NCI-H128 (cell line): ENCODE data around the gene KCNT1.
A peak's percentile ranks its signal among the peaks of the same experiment; 100 is the strongest.
"Not testable (repeated sequence)": the region's sequence is repeated elsewhere in the genome, so short reads cannot be mapped to it uniquely, and the experiment has no call there.

ENCODE experiments used
- DNase-seq: peaks from one replicate; lab custom pipeline; 2025; ENCODE audit not compliant: unreplicated experiment; lab: John Stamatoyannopoulos, UW

The KCNT1 gene

DNA sequence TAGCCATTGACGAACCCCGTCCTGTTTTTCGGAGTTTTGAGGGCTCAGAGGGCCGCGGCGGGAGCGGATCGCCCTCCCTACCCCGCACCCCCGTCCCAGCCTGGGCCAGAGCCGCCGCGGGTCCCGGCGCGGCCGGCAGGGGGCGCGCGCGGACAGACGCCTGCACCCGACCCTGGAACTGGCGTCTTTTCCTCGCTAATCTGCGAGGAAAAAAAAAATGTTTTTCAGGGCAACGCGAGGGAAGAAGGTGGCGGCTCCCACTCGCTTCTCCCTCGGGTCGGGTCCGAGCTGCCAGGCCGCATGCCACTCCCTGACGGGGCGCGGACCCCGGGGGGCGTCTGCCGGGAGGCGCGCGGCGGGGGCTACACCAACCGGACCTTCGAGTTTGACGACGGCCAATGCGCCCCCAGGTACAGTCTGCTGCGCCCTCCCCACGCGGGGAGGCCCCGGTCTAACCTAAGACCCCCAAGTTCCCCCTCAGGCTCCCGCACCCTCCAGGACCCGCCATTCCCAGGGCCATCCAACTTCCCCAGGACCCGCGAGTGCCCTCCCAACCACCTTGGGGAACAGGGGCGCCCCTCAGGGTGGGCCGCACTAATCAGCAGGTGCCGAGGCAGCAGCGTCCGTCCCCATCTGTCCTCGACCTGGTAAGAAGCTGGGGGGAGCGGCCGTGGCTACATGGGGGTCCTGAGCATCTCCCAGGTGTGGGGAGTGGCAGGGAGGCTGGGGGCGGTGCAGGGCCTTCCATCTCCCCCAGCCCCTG is at the start of gene KCNT1:
Gene KCNT1, plus strand, starts transcription at position 227 of the 763 bp plus-strand sequence. Its CDS starts 74 bp downstream, at position 301.
- peak; percentile 13 for DNase-seq

DNA sequence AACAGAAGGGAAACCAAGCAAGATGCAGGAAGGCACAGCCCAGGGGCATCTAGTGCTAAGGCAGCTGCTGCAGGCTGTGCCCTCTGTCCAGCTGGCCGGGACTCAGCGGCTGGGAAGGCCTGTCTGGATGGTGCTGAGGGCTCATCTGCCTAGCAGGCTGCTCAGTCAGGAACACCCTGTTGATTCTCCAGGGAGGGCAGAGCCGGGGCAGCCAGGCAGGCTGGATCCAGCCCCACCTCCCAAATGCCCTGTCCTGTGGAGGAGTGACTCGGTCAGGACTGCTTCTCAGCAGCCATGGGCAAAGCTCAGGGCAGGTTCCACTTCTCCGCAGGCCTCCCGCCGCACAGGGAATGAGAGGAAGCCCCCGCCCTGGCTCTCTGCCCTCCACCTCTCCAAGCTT is 46.7 kb upstream of the KCNT1 start:
- no peak for DNase-seq

DNA sequence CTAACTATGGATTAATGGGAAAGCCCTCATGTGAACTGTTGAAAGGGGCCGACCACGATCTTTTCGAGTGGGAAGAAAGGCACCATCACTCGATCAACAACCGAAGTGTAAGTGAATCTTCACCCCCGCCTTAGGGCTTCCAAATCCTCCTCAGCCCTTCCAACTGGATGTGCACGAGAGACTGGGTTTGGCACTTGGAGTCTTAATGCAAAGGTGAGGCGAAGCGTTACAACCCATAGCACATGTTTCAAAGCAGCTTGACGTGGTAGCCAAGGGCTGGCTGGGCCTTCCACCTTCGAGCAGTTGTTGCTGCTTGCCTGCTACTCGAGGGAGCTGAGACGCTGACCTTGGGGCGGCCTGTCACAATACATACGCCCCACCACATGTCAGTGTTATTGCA is 44.6 kb upstream of the KCNT1 start:
- no peak for DNase-seq

DNA sequence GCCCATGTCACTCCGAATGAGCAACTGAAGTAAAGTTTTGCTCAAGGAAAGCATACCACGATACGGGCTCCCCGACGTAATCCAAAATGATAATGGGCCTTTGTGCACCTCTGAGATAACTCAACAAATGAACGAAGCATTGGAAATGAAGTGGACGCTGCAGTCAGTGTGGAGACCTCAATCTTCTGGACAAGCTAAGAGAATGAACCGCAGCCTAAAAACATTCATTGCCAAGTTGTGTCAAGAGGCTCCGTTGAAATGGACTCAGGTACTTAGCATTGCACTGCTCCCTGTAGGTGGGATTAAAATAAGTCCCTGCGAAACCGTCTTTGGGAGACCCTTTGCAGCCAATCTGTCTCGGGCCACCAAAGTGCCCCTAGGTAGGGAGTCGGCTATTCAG is 42.7 kb upstream of the KCNT1 start:
- DNase-seq: no peak

DNA sequence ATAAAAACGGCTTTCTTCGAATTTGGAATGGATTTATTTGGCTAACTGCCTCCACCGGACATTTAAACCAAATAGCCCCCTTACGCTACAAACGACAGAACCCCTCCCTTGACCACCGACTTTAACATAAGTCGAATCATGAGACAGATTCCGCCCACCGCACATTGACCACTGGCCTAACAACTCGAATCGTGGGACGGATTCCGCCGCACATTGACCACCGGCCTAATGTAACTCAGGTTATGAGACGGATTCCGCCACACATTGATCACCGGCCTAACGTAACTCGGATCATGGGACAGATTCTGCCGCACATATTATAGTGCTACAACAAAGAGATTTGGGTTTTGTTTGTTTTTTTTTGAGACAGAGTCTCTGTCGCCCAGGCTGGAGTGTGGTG is 41.6 kb upstream of the KCNT1 start:
- no peak for DNase-seq

DNA sequence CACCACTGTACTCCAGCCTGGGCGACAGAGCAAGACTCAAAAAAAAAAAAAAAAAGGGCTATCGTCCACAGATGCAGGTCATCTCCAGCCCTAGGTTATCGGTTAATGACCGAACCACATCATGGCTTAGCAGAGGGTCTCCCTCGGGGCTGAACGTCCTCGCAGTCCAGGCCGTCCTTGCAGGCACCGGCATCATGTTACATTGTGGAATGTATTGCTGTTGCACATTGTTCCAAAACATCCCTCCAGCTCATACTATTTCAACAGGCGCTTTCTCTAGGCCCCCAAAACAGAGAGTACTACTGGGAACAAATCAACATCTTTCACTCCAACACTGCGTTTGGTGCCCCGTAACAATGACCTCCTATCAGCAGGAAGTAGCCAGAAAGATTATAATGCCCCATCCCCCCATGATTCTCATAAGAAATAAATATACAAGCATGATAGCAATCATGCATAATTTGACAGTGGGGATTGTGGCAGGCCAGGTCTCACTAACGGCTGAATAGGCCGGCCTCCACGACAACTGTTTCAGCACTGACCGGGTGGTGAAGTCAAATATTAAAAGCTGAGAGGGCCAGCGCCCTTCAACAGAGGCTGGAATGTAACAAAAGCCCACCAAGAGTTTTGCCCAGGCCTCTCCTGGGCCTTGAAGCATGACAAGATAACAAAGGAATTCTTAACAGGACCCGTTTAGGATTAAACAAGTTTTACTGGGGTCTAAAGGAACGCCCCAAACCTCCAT is 40.0 kb upstream of the KCNT1 start:
- no peak for DNase-seq

DNA sequence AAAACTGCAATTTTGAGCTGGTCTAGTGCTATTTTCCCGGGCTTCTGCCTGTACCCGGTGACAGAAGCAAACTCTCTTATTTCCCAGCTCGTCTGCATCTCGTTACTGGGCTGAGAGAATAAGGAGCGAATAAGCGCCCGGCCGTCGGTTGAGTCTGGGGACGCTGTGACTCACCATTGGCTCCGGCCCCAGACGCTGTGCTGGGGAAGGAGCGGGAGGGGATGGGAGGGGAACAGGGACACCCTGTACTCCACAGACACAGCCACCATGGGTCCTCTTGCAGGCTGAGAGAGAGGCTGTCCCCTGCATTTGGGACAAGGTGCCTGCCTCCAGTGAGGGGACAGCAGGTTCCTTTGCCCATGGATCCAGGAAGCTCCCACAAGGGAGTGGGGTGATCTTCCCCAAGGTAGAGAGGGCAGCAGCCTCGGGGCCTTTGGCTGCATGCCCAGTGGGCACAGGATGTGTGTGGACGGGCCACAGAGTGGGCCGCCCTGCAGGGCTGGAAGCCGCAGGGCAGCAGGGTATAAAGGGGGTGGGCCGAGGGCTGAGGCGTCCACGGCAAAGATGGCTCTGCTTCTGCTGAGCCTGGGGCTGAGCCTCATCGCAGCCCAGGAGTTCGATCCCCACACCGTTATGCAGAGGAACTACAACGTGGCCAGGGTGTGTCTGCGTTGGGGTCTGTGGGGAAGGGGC is 39.1 kb upstream of the KCNT1 start, which contains the start of gene LCN9:
Gene LCN9, plus strand, starts transcription at position 552 of the 693 bp plus-strand sequence. Its CDS starts 13 bp downstream, at position 565.
- no peak for DNase-seq

DNA sequence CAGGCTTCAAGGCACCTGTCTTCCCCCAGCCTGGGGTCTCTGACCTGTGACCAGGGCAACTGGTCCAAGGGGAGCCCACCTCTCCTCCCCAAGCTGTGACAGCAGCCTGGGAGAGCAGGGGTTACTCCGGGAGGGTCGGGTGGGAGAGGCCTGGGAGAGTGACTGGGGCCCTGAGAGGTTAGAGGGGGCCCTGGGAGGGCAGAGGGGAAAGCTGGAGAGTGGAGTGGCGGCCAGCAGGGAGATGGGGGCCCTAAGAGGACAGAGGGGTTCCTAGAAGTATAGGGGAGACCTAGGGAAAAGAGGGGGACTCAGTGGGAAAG is 38.6 kb upstream of the KCNT1 start:
- DNase-seq: no peak

DNA sequence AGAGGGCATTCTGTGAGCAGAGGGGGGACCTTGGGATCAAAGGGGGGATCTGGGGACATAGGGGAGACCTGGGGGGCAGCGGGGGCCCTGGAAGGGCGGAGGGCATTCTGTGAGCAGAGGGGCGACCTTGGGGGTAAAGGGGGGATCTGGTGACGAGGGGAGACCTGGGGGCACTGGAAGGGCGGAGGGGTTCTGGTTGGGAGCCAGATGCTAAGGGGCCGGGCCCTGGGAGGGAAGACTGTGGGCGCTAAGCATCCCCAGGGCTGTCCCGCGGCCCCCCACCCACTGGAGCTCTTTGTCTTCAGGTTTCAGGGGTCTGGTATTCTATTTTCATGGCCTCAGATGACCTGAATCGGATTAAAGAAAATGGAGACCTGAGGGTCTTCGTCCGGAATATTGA is 38.1 kb upstream of the KCNT1 start:
- DNase-seq: no peak

DNA sequence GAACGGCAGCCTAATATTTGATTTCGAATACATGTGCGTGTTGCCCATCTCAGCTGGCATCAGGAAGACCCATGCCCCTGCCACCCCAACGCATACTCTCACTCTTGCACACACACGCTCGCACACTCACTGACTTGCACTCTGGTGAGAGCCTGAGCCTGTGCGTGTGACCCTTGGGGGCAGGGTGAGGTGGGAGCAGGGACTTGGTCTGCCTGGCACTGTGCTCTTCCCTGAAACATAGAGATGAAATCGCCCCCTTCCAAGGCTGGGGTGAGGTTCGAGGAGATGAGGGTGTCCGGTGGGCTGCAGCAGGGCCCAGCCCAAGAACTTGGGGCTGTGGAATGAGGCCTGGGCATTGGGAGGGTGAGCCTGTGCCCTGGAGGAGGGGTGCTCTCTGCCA is 37.7 kb upstream of the KCNT1 start:
- DNase-seq: no peak

DNA sequence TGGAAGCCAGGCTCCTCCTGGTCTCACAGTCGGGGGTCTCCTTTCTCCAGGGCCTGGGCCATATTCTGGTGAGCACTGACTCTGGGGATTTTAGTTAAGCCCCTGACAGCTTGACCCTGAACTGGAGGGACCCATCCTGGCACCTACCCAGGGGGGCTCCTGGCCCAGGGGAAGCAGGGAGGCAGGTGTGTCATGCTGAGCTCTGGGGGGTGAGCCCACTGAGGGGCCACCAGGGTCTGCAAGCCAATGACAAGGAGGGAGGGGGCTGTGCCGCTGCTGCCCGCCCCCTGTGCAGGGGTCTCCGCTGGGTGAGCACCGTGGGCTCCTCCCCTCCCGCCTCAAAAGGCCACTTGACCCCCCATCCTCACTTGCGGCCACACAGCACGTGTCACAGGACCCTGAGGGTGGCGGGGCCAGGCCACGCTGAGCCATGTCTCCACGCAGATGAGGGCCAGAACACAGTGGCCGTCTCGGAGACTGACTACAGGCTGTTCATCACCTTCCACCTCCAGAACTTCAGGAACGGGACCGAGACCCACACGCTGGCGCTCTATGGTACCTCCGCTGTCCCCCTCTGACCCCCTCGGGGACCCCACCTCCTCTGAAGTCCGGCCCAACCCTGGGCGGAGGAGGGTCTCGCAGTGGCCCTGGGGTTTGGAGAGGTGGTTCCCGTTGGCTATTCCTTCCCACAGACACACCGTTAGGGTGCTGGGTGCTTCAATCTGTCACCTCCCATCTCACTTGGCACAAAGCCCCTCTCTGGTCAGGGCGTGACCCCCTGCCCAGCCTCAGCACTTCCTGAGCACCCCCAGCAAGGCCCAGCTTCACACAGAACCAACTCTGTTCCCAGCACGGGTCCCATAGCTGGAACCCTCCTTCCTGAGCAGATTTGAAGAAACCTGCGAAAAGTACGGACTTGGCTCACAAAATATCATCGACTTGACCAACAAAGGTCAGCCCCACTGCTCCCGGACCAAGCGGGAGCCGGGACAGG is 36.9 kb upstream of the KCNT1 start:
- DNase-seq: no peak

DNA sequence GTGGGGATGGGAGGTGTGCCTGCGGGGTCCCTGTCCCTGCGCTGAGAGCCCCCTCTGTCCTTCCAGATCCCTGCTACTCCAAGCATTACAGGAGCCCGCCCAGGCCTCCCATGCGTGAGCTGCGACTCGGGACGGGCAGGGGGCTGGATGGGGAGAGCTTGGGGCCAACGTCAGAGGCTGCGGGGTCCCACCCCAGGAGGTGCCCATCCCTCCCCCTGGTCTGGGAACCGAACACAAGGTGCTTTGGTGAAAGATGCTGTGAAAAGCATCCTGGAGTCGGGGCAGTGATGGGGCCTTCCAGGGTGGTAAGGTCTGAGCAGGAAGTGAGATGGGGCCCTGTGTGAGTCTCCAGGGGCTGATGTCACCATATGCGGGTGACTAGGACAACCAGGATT is 36.2 kb upstream of the KCNT1 start:
- DNase-seq: no peak

DNA sequence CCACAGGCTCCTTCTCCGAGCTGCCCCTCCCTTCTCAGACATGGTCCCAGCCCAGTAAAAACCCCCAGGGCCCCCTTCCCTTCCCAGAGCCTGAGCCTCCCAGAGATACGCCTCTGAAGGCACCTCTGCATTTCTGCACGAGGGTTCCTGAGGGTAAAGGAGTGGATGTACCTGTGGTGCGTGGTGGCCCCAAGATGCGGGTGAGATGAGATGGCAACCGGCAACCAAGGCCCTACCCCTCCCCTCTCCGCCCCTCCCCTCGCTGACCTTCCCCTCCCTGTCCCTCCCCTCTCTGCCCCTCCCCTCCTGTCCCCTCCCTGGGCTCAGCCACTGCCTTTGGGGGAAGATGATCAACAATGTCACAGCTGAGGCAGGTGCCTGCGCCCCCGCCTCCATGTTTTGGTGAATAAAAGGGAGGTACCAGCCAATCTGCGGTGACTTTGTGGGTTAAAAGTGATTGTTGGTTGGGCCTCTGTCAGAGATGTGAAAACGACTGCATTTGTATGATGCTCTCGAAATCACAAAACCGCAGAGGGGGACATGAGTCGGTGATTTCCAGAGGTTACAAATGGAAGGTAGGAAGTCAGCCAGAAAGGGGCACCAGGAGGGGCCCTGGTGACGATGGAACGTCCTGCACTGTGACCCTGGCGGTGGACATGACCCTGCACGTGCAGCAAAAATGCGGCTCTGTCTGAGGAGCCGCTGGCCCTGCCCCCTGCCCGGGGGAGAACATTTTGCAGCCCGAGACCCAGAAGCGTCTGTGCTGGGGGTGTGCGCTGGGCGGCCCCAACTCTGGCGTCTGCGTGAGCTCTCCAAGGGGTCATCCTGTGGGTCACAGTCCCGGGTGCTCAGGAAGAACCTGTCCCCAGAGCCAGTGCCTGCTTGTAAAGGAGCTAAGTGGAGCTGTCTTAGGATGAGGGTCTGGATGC is 35.2 kb upstream of the KCNT1 start:
- DNase-seq: no peak

DNA sequence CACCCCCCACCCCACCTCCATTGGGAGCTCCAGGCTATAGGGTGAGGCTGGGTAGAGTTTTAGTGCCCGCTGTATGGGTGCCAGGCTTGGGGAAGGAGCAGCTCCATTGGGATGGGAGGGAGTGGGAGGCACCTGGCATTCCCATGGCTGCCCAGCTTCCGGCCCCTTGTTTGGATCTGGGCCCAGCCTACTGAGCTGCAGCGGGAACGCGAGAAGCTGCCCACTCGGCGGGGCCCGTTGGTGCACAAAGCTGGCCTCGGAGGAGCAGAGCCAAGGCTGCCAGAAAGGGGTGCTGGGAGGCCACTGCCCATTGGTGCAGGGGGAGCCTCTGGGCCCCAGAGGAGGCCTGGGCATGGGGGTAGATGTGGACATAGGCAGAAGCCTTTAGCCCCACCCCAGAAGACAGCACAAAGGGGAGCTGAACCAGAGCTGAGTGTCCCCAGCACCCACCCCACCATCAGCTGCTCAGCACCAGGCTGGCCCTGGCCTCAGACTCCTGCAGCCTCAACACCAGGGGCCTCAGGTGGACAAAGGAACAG is 34.5 kb upstream of the KCNT1 start:
- no peak for DNase-seq

DNA sequence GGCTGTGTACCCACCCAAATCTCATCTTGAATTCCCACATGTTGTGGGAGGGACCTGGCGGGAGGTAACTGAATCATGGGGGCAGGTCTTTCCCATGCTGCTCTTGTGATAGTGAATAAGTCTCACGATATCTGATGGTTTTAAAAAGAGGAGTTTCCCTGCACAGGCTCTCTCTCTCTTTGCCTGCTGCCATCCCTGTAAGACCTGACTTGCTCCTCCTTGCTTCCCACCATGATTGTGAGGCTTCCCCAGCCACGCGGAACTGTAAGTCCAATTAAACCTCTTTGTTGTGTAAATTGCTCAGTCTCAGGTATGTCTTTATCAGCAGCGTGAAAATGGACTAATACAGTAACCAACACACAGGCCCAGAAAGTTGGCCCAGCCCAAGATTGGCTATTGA is 33.0 kb upstream of the KCNT1 start:
- not testable (repeated sequence) for DNase-seq

DNA sequence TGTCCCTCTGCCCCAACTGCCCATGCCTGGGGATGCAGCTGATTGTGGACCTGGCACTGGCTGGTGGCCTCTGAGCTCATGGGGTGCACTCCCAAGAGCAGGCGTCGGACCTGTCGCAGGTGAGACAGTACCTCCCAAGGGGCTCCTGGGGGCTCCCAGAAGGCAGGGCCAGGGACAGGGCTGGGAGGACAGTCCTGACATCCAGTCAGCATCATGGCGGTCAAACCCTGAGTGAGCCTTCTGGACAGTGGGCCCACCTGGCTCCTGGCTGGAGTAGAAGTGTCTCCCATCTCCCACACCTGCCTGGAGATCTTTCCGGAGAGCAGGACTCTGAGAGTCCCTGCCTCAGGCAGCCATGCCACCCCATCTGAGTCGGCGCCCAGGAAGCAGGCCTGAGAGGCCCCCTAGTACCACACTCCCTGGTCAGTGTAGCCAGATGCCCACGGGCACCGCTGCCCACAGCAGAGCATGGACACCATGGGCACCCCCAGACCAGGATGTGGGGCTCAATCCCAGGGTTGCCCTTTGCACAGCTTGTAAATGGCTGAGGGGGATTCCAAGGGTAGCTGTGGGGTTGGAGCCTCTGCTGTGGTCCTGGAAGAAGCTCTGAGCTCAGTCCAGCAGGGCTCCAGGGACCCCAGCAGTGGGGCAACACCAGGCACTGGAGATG is 32.2 kb upstream of the KCNT1 start:
- DNase-seq: no peak

DNA sequence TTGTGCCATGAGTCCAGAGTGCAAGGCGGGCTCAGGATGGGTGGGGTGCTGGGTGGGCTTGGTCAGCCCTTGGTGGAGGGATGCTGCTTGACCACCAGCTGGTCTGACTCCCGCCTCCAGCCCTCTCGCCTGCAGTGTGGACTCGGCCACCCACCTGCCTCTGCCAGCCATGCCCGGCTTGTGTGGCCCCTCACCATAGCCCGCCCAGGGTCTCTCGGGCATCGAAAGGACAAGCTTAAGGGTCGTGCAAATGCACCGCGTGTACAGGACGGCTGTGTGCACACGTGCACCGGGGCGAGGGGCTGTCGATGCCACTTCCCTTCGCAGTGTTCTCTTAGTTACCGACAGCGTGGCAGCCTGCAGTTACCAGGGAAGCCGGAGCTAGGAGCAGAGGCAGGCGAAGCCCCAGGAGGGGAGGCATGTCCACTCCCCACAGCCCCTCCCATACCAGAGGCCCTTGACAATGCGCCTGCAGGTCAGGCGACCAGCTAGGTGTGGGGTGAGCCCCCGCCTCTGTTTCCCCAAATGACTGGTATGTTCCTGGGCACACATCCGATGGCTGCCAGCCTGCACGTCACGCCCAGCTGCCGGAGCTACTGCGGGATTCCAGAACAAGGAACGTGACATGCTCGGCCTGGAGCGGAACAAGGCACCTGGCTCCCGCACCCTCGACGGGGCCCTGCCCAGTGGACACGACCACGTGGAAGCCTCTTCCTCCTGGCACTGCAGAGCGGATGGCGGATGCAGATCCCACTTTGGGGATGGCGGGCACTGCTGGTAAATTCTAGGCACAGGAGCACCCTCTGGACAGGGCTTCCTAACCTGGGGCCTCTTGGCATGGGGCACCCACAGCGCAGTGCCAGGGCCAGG is 31.0 kb upstream of the KCNT1 start:
- DNase-seq: no peak

DNA sequence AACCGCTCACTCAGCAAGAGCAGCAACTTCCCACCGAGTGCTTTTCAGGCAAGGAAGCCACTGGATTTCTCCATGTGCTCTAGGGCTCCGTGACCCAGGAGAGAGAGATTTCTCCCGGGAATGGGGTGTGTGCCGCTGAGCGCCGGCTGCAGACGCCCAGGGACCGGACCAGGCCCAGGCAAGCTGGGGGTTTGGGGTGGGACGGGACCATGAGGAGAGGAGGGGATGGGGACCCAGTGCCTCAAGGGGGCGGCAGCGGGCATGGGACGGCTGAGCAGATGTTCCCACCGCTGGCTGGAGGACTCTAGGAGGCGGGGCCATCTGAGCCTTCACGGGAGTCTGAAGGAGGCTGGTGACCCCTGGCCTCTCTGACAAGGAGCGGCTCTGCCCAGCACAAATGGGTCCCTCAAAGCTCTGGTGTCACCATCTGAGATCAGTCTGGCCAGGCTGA is 30.4 kb upstream of the KCNT1 start:
- DNase-seq: no peak
